HepG2 (cell line): Measurements from ENCODE around the gene FLOT2. TPM values are rescaled to one million over a fixed set of nuclear protein-coding genes. Genes with fewer than 3 reads are reported as not detected.

Experiments used
- ATAC-seq: fragments of 200-7000 bp; cut with Tn5 transposase; 3 replicates; pipeline ENCODE4 v1.9.1; 2020; ENCODE audit warnings: mild to moderate bottlenecking, moderate library complexity
- BruUV-seq: library from RNA; stranded (reverse); fragments of 400-500 nt; replicated peaks from 2 replicates; lab custom pipeline; 2021; lab: Mats Ljungman, UMichigan
- CTCF ChIA-PET: fragments of 300-600 bp; formaldehyde crosslinking; extraction: SDS; loops from one replicate; lab custom pipeline; 2021; ENCODE audit warnings: low total read pairs, inconsistent platforms, low intra/inter-chr PET ratio; lab: Yijun Ruan, JAX
- POLR2A ChIA-PET: fragments of 350-600 bp; sonication (Branson Sonifier 250); formaldehyde crosslinking; loops from one replicate; lab custom pipeline; 2020; ENCODE audit warnings: antibody characterized with exemption, inconsistent platforms; lab: Yijun Ruan, JAX
- DNase-seq: peaks from one replicate; pipeline ENCODE4 v3.0.0-alpha.2; 2015; ENCODE audit warnings: low spot score
- FAIRE-seq: peaks from 3 replicates; lab custom pipeline; 2011; peaks lifted over from hg19 to GRCh38; lab: Jason Lieb, UNC
- H2AFZ ChIP-seq: one replicate; pipeline ENCODE4 v1.6.1; 2011; ENCODE audit warnings: low read length, inconsistent platforms
- H3K27ac ChIP-seq: fragments of 300-600 bp; 3 replicates; pipeline ENCODE4 v1.8.0; 2011; ENCODE audit warnings: mixed run types, mild to moderate bottlenecking, mixed read lengths, low read length, inconsistent platforms; ENCODE audit not compliant: insufficient read depth; ENCODE audit errors: extremely low read length
- H3K27me3 ChIP-seq, 2 experiments: fragments of 200-600 bp in 1 of 2; 2 replicates in 1 of 2; 3 replicates in 1 of 2; pipeline versions ENCODE4 v1.6.0 to v1.8.0; 2011; ENCODE audit warnings: low read length in 2 of 2, mild to moderate bottlenecking in 2 of 2, moderate library complexity in 2 of 2, inconsistent platforms in 1 of 2; ENCODE audit not compliant: insufficient read depth in 2 of 2, control insufficient read depth in 1 of 2
- H3K36me3 ChIP-seq, 2 experiments: fragments of 200-600 bp in 1 of 2; replicated peaks in 1 of 2; 2 replicates in 1 of 2; 3 replicates in 1 of 2; pipeline versions ENCODE4 v1.5.1 to v1.8.0; 2011; ENCODE audit warnings: low read length in 2 of 2, inconsistent platforms in 1 of 2; ENCODE audit not compliant: insufficient read depth in 2 of 2, control insufficient read depth in 1 of 2
- H3K4me1 ChIP-seq: 2 replicates; pipeline ENCODE4 v1.5.1; 2012; ENCODE audit warnings: low read length, inconsistent platforms; ENCODE audit not compliant: insufficient read depth
- H3K4me2 ChIP-seq: 2 replicates; pipeline ENCODE4 v1.6.0; 2011; ENCODE audit warnings: low read depth, low read length, inconsistent platforms
- H3K4me3 ChIP-seq, 3 experiments: fragments of 200-600 bp in 1 of 3; sonication (generic), shearing (Covaris generic) in 1 of 3; replicated peaks in 1 of 3; 2 replicates each; pipeline ENCODE4 v1.5.1; 2011 to 2016; ENCODE audit warnings: low read length in 3 of 3, inconsistent platforms in 2 of 3, low read depth in 2 of 3, mild to moderate bottlenecking in 2 of 3, control low read depth in 1 of 3, mixed read lengths in 1 of 3; ENCODE audit not compliant: insufficient read depth in 1 of 3
- H3K79me2 ChIP-seq: one replicate; pipeline ENCODE4 v1.6.1; 2011; ENCODE audit warnings: low read length, inconsistent platforms; ENCODE audit not compliant: insufficient read depth
- H3K9ac ChIP-seq: 2 replicates; pipeline ENCODE4 v1.6.0; 2011; ENCODE audit warnings: mild to moderate bottlenecking, low read depth, low read length, inconsistent platforms; ENCODE audit not compliant: insufficient read depth
- H3K9me3 ChIP-seq: 2 replicates; pipeline ENCODE4 v1.5.1; 2012; ENCODE audit warnings: mild to moderate bottlenecking, low read length
- H4K20me1 ChIP-seq: 2 replicates; pipeline ENCODE4 v1.6.0; 2011; ENCODE audit warnings: inconsistent platforms, mild to moderate bottlenecking, low read length, moderate library complexity; ENCODE audit not compliant: insufficient read depth
- AGO2 ChIP-seq: fragments of 200-400 bp; formaldehyde crosslinking; optimal IDR thresholded peaks from 2 replicates; pipeline ENCODE3; 2017; ENCODE audit warnings: mild to moderate bottlenecking, low read depth, low read length, moderate library complexity
- GLMP ChIP-seq: sonication (generic); formaldehyde crosslinking; IDR thresholded peaks from 2 replicates; pipeline ENCODE4 v1.9.0; 2021; ENCODE audit warnings: missing genetic modification reagents, mild to moderate bottlenecking, borderline replicate concordance
- KDM3A ChIP-seq: IDR thresholded peaks from 2 replicates; pipeline ENCODE4 v1.6.1; 2018; ENCODE audit warnings: low read depth, missing compliant biosample characterization
- ONECUT2 ChIP-seq: sonication (generic); formaldehyde crosslinking; IDR thresholded peaks from 2 replicates; pipeline ENCODE4 v1.4.0; 2020; ENCODE audit warnings: missing genetic modification reagents
- POLR2A ChIP-seq, 2 experiments: IDR thresholded peaks; 2 replicates each; pipeline ENCODE4 v1.6.1; 2011; ENCODE audit warnings: low read depth in 2 of 2, low read length in 2 of 2, mild to moderate bottlenecking in 1 of 2, moderate library complexity in 1 of 2; ENCODE audit not compliant: insufficient read depth in 1 of 2
- WGBS: methylation state at CpG from one replicate; pipeline ENCODE4 v1.1.6; 2017; ENCODE audit warnings: low lambda C conversion rate; 5-methylcytosine and 5-hydroxymethylcytosine counted together
- in situ Hi-C: cut with HindIII; loops from 2 replicates; pipeline ENCODE4 v1.10.0; 2017; ENCODE audit warnings: low pct_unique_long_range_greater_than_20kb; ENCODE audit not compliant: extremely low pct_ligation_motif_present
- intact Hi-C: fragments of 100-400 bp; cut with micrococcal nuclease; formaldehyde crosslinking; loops from one replicate; pipeline ENCODE4 v1.10.0; 2022; ENCODE audit not compliant: unreplicated experiment
- polyA plus RNA-seq, 8 experiments: library from polyadenylated mRNA; depleted of rRNA in 3 of 8; stranded (reverse) in 7 of 8; unstranded in 1 of 8; fragments of >200 nt; fragmentation: Illumina TruSeq in 4 of 8; extraction: Trizol in 4 of 8; gene quantifications; 2 replicates each; pipeline versions ENCODE4 v1.2.1 to v1.2.3, GENCODE V29; 2011 to 2016; ENCODE audit warnings: low read depth in 4 of 8, missing spikeins in 1 of 8, mixed read lengths in 1 of 8; ENCODE audit not compliant: insufficient read depth in 1 of 8
- total RNA-seq, 5 experiments: library from RNA; depleted of rRNA; stranded (reverse); fragments of >200 nt; fragmentation: Illumina TruSeq; extraction: Trizol; gene quantifications; 2 replicates each; pipeline ENCODE4 v1.2.3, GENCODE V29; 2016; ENCODE audit warnings: low read depth in 1 of 5

FLOT2 gene
- total and polyA plus RNA-seq, 2 of the 13 experiments (the other 11 are each of a cell fraction or from before 2014, with no cell fraction given): 54.3 to 54.5 TPM

GRCh38 chr17:28887871-28888471, 9.6 kb downstream of the FLOT2 start:
- Histone ChIP-seq H3K79me2 (no peaks in the 10 kb centered on the region), H2AFZ (no peak overlapping the region), H3K36me3 (peaks cover 6 to 26% of the 10 kb centered on the region in 2 experiments; a peak in 3 of 5 replicates), H3K9me3 (no peaks in the 10 kb centered on the region), H4K20me1 (no peaks in the 10 kb centered on the region), H3K4me3 (no peak overlapping the region), H3K27me3 (no peaks in the 10 kb centered on the region), H3K4me1 (0 out of 2 replicates have a peak, but pooled peaks cover 5% of the 10 kb centered on the region), H3K4me2 (no peak overlapping the region), H3K27ac (no peak overlapping the region), H3K9ac (no peak overlapping the region)
- in situ Hi-C loops (loop anchor here (10.0 to 25.0 kb wide), 2 partner anchors 123 to 251 kb away; partner anchors contain the start of gene BLTP2), intact Hi-C loops (no loop called here)
- FAIRE-seq (no peak), ATAC-seq (no peak), DNase-seq (no peak)
- BruUV-seq: no TSS peak
- TF ChIP-seq POLR2A (IDR thresholded peaks at IDR 0.05; ENCODE audit: insufficient read depth in 1 of 2, low read depth in 2 of 2, low read length in 2 of 2) (0 out of 4 replicates have a peak, but pooled peaks of 1 of the 2 experiments have one; percentile 8), GLMP (CRISPR knock-in tag) (no peak)
- POLR2A ChIA-PET: no interaction called here
- CTCF ChIA-PET: no interaction called here
- WGBS: 95% methylated on average over 10 of the region's 12 CpGs

- TF ChIP-seq KDM3A (CRISPR knock-in tag) (no peak), ONECUT2 (CRISPR knock-in tag) (no peak), AGO2 (peak; percentile 33)
- TF ChIP-seq, all 625 proteins: peak for 1
- no peak for DNase-seq
- no peaks in the 10 kb centered on the region for H3K9me3 ChIP-seq
- in situ Hi-C loops: loop anchor here (10.0 to 25.0 kb wide), 2 partner anchors 121 to 249 kb away; partner anchors contain the start of gene BLTP2
- H3K27me3 ChIP-seq: no peaks in the 10 kb centered on the region
- H3K79me2 ChIP-seq: no peaks in the 10 kb centered on the region
- peaks cover 23 to 45% of the 10 kb centered on the region in 2 experiments for H3K36me3 ChIP-seq
- no TSS peak for BruUV-seq
- no peak overlapping the region for H3K4me2 ChIP-seq
- 100% methylated on average over 3 of the region's 10 CpGs for WGBS
- intact Hi-C loops: no loop called here
- H3K4me1 ChIP-seq: no peaks in the 10 kb centered on the region
- no peaks in the 10 kb centered on the region for H4K20me1 ChIP-seq
- POLR2A ChIA-PET: interaction anchor here (1.4 kb wide), 1 partner anchor 12 kb away, joined by 4 read pairs; the partner anchor contains the start of gene FLOT2
- no peak overlapping the region for H3K27ac ChIP-seq
- no peak overlapping the region for H3K4me3 ChIP-seq
- no peak for ATAC-seq
- no peak for FAIRE-seq
- no peak overlapping the region for H3K9ac ChIP-seq
- CTCF ChIA-PET: no interaction called here
- H2AFZ ChIP-seq: no peak overlapping the region
These were observed 11.6 kb downstream of the FLOT2 start for GRCh38 chr17:28885951-28886350.
